Measurements from ENCODE around the gene ZNF22.

ZNF22 gene

GRCh38 chr10:45015590-45015989 lies 14.9 kb downstream of the ZNF22 start:
- DNase-seq (ENCODE audit: low read depth): no peak

GRCh38 chr10:45023426-45023825 lies 22.7 kb downstream of the ZNF22 start:
- no peak for DNase-seq (ENCODE audit: low read depth)

GRCh38 chr10:45034301-45034700 lies 33.6 kb downstream of the ZNF22 start:
- DNase-seq (ENCODE audit: low read depth): no peak

- DNase-seq (ENCODE audit: low read depth): no peak
Observed at GRCh38 chr10:45035673-45036072, 35.0 kb downstream of the ZNF22 start.

GRCh38 chr10:45040921-45041542 lies 40.3 kb downstream of the ZNF22 start:
- DNase-seq (ENCODE audit: low read depth): no peak

- no peak for DNase-seq (ENCODE audit: low read depth)
Observed at GRCh38 chr10:45044290-45044689, 43.6 kb downstream of the ZNF22 start.

GRCh38 chr10:45050551-45051235 lies 50.0 kb downstream of the ZNF22 start:
- no peak for DNase-seq (ENCODE audit: low read depth)

GRCh38 chr10:45052700-45053099 lies 52.0 kb downstream of the ZNF22 start:
- DNase-seq (ENCODE audit: low read depth): no peak

- DNase-seq (ENCODE audit: low read depth): no peak
Observed at GRCh38 chr10:45053569-45054100, 52.9 kb downstream of the ZNF22 start.
